Germinal center (tissue), 1 donor: Measurements from ENCODE around the gene NIM1K.
"Not testable (repeated sequence)": the region's sequence is repeated elsewhere in the genome, so short reads cannot be mapped to it uniquely, and the experiment has no call there.

Source experiments
- DNase-seq: peaks from one replicate; pipeline ENCODE4 v3.0.0; 2012; ENCODE audit warnings: mixed read lengths, low spot score

The NIM1K gene

GRCh38 chr5:43281840-43282658, 90.0 kb downstream of the NIM1K start:
- no peak for DNase-seq

- DNase-seq, result no peak
These were observed 94.6 kb downstream of the NIM1K start for GRCh38 chr5:43286623-43287022.

- no peak for DNase-seq
These were observed 95.5 kb downstream of the NIM1K start for GRCh38 chr5:43287493-43287892.

- DNase-seq, result no peak
These were observed 96.3 kb downstream of the NIM1K start for GRCh38 chr5:43288269-43288831.

- no peak for DNase-seq
These were observed 98.7 kb downstream of the NIM1K start for GRCh38 chr5:43290726-43291125.

- no peak for DNase-seq
These were observed 102.2 kb downstream of the NIM1K start for GRCh38 chr5:43294226-43294625.

- no peak for DNase-seq
These were observed 103.2 kb downstream of the NIM1K start for GRCh38 chr5:43295202-43295601.

GRCh38 chr5:43296835-43297234, 104.8 kb downstream of the NIM1K start:
- DNase-seq, result no peak

GRCh38 chr5:43298443-43298842, 106.4 kb downstream of the NIM1K start:
- no peak for DNase-seq

GRCh38 chr5:43300112-43300511, 108.1 kb downstream of the NIM1K start:
- DNase-seq, result no peak

- no peak for DNase-seq
These were observed 109.6 kb downstream of the NIM1K start for GRCh38 chr5:43301653-43302091.

GRCh38 chr5:43302481-43302880, 110.5 kb downstream of the NIM1K start:
- no peak for DNase-seq

- DNase-seq, result no peak
These were observed 111.2 kb downstream of the NIM1K start for GRCh38 chr5:43303242-43303641.

- no peak for DNase-seq
These were observed 112.5 kb downstream of the NIM1K start for GRCh38 chr5:43304525-43304924.

- DNase-seq, result peak; percentile 21
These were observed 114.0 kb downstream of the NIM1K start for GRCh38 chr5:43305948-43306565.

- DNase-seq, result not testable (repeated sequence)
These were observed 114.9 kb downstream of the NIM1K start for GRCh38 chr5:43306954-43307353.

- DNase-seq, result no peak
These were observed 117.1 kb downstream of the NIM1K start for GRCh38 chr5:43309122-43309521.

GRCh38 chr5:43309637-43310036, 117.6 kb downstream of the NIM1K start:
- no peak for DNase-seq

- DNase-seq, result no peak
These were observed 120.1 kb downstream of the NIM1K start for GRCh38 chr5:43312076-43312661.

- DNase-seq, result peak; percentile 54
These were observed 120.6 kb downstream of the NIM1K start for GRCh38 chr5:43312699-43313034.

GRCh38 chr5:43313035-43313853, 121.2 kb downstream of the NIM1K start, which contains the start of gene HMGCS1:
Gene HMGCS1, minus strand, starts transcription at chr5:43313412. Its CDS starts 14,447 bp downstream, at chr5:43298965.
- peak; percentile 99 for DNase-seq
